SK-N-MC (cell line): Measurements from ENCODE around the gene CEBPE.

ENCODE experiments used
- DNase-seq: peaks from one replicate; pipeline ENCODE4 v3.0.0-alpha.2; 2011; ENCODE audit warnings: low read depth, low spot score
- H3K27ac ChIP-seq: fragments of 200-600 bp; sonication (generic); 2 replicates; pipeline ENCODE4 v1.5.1; 2016; ENCODE audit warnings: mixed run types
- H3K36me3 ChIP-seq: fragments of 200-600 bp; sonication (generic); 2 replicates; pipeline ENCODE4 v1.6.1; 2017; ENCODE audit warnings: antibody characterized with exemption, low read length, mixed read lengths; ENCODE audit not compliant: insufficient read depth
- H3K4me3 ChIP-seq: fragments of 200-600 bp; sonication (generic); 2 replicates; pipeline ENCODE4 v1.5.1; 2016
- H3K9ac ChIP-seq: fragments of 200-600 bp; sonication (generic); 2 replicates; pipeline ENCODE4 v1.8.0; 2017; ENCODE audit warnings: mixed run types, mixed read lengths; ENCODE audit not compliant: insufficient read length
- H3K9me3 ChIP-seq: fragments of 200-600 bp; sonication (generic); 2 replicates; pipeline ENCODE4 v1.6.1; 2017; ENCODE audit warnings: low read depth, mild to moderate bottlenecking, antibody characterized with exemption, low read length, moderate library complexity, mixed read lengths
- EZH2 ChIP-seq: fragments of 200-600 bp; sonication (generic); IDR thresholded peaks from one replicate; pipeline ENCODE4 v1.6.1; 2017; ENCODE audit warnings: antibody characterized with exemption
- FOXP2 ChIP-seq: optimal IDR thresholded peaks from 2 replicates; pipeline ENCODE3; 2011; ENCODE audit warnings: mild to moderate bottlenecking, moderate library complexity; ENCODE audit not compliant: insufficient read depth; ENCODE audit errors: extremely low read length, control extremely low read depth
- POLR2AphosphoS5 ChIP-seq: IDR thresholded peaks from 2 replicates; pipeline ENCODE4 v1.6.1; 2012; ENCODE audit warnings: mild to moderate bottlenecking, low read depth, low read length, borderline replicate concordance

The CEBPE gene

DNA sequence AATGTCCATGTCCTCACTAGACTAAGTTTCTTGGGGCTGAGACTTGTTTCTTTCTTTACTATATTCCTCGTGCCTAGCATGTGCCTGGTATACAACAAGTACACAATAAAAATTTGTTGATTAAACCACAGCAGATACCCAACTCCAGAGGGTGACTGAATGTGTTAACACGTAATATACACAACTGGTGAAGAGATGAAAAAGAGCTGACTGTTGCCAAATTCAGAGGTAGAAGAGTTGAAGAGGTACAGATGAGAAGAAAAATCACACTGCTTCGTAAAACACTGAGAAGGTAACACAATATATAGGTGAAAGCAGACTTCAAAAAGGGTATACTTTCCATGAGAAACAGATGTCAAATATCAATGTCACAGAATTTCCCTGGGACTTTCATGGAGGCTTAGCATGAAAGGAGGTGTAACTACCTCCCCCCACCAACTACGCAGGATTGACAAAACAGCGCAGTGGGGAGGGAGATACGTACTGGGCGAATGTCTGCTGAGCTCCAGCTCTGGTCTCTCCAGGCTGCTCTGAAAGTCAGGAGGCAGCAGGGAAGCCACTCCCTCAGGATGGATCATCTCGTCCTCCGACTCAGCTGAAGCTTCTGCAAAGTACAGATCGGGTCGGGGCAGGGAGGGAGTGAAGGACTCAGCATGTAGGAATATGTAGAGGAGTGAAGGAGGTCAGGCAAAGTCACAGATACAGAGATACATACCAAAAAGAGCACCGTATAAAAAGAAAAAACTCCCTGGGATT is 29.4 kb downstream of the CEBPE start:
- Histone ChIP-seq H3K9ac (no peak overlapping the region), H3K9me3 (no peaks in the 10 kb centered on the region), H3K4me3 (no peak overlapping the region), H3K27ac (no peak overlapping the region), H3K36me3 (peaks cover 86% of the 10 kb centered on the region)
- TF ChIP-seq FOXP2 (no peak), EZH2 (no peak)
- DNase-seq = no peak

DNA sequence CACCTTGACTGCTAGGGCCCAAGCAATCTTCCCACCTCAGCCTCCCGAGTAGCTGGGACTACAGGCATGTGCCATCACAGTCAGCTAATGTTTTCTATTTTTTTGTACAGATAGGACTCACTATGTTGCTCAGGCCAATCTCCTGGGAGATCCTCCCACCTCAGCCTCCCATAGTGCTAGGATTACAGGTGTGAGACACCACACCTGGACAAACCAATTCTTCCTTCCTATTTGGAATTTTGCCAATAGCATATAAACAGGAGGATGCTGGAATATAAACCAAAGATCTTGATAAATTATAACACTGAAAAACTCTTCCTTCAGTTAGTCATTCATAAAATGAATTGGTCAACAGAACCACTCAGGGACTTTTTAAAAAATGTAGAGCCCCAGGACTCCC is 32.5 kb downstream of the CEBPE start:
- no peak for DNase-seq
- no peaks in the 10 kb centered on the region for H3K9me3 ChIP-seq
- peaks cover 96% of the 10 kb centered on the region for H3K36me3 ChIP-seq
- no peak for TF ChIP-seq FOXP2
- no peak for TF ChIP-seq POLR2AphosphoS5
- no peak for TF ChIP-seq EZH2
- H3K9ac ChIP-seq = no peak overlapping the region
- H3K4me3 ChIP-seq = no peak overlapping the region
- no peak overlapping the region for H3K27ac ChIP-seq

DNA sequence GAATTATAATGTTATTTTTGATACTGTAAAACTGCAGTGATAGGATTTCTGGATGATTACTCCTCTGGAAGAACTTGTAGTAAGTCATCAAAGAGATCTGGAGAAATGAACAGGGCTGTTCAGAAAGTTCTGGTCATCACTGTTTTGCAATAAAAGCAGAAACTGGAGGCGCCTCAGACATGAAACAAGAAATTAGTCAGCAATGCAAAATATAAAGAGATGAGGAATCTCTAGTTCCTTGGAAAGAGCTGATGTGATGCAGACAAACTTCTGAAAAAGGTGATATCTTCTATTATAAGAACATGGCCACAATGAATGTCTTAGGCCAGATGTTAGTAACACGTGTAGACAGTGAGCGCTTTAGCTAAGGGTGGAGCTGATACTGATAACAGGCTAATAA is 33.6 kb downstream of the CEBPE start:
- DNase-seq = no peak
- no peak overlapping the region for H3K27ac ChIP-seq
- H3K9ac ChIP-seq = no peak overlapping the region
- no peak for TF ChIP-seq FOXP2
- no peak for TF ChIP-seq EZH2
- TF ChIP-seq POLR2AphosphoS5 = no peak
- H3K9me3 ChIP-seq = no peaks in the 10 kb centered on the region
- peaks cover 97% of the 10 kb centered on the region for H3K36me3 ChIP-seq
- H3K4me3 ChIP-seq = no peak overlapping the region

DNA sequence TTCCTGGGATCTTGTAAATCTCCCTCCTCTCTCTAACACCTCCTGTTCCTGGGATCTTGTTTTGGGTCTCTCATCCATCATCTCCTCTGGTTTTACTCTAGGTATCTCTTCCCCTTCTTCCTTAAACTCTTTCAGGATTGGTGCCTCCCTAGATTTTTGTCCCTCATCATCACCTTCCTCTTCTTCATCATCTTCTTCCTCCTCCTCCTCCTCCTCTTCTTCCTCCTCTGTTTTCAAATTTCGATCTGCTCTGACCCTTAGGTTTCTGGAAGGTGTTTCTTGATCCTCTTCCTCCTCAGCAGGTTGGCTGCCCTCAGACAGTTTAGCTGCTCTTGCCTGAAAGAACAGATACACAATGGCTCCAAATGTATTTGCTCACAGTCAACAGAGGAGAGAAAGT is 38.6 kb downstream of the CEBPE start:
- DNase-seq = no peak
- H3K4me3 ChIP-seq = no peak overlapping the region
- H3K36me3 ChIP-seq = peaks cover 97% of the 10 kb centered on the region
- no peak for TF ChIP-seq EZH2
- no peak for TF ChIP-seq POLR2AphosphoS5
- TF ChIP-seq FOXP2 = no peak
- no peak overlapping the region for H3K27ac ChIP-seq
- no peak overlapping the region for H3K9ac ChIP-seq
- no peaks in the 10 kb centered on the region for H3K9me3 ChIP-seq

DNA sequence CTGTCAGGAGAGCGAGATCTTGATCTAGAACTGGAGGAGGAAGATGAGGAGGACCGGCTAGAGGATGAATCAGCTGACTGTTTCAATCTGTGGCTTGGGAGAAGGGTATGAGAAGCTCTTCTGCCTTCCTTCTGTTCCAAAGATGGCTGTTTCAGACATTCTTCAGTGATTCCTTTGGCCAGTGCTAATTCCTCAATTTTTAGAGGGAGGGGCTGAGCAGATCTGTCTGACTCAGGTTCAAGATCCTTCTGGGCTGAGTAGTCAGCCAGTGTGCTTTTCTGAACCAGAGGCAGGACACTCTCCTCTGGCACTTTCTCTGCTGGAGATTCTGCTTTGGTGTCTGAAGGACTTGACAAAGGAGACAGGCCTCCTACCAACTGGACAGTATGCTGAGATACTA is 39.3 kb downstream of the CEBPE start:
- Histone ChIP-seq H3K27ac (no peak overlapping the region), H3K4me3 (no peak overlapping the region), H3K9ac (no peak overlapping the region), H3K9me3 (no peaks in the 10 kb centered on the region), H3K36me3 (peaks cover 97% of the 10 kb centered on the region)
- DNase-seq = no peak
- TF ChIP-seq FOXP2 (no peak), POLR2AphosphoS5 (no peak), EZH2 (no peak)

DNA sequence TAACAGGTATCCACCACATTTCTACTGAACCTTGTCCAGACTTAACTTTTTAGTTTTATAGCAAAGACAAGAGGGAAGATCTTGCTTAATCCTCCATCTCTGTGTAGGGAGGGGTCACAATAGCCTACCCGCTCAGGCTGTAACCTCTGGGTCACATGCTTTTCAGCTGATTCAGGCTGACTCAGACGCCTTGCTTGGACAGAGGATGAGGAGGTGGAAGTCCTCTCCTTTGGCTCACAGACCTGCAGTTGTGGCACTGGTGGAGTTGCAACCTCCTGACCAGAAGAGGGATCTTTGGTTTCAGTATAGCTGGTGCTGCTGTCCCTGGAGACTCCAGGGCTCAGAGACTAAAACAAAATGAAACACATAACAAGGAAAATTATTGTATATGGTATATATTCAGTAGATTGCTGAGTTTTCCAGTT is 40.4 kb downstream of the CEBPE start:
- H3K4me3 ChIP-seq = no peak overlapping the region
- H3K36me3 ChIP-seq = peaks cover 96% of the 10 kb centered on the region
- H3K9ac ChIP-seq = no peak overlapping the region
- no peak for DNase-seq
- TF ChIP-seq EZH2 = no peak
- no peak for TF ChIP-seq FOXP2
- no peak for TF ChIP-seq POLR2AphosphoS5
- no peaks in the 10 kb centered on the region for H3K9me3 ChIP-seq
- no peak overlapping the region for H3K27ac ChIP-seq

DNA sequence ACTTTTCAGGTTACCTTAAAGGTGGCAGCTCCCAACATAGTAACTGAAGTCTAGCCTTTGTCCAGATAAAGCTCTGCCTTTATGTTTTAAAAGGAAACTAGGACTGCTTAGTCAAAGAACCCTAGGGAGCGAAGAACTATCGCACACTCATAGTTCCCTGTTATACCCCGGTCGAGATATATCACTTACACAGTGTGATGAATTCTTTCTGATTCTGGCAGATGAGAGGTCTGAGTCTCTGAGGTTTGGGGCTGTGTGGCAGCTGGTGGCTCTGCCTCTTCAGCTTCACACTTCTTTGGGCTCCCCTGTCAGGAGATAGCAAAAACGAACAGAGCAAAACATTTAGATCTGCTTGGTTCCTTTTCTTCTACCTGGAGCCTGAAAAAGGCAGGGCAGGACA is 41.1 kb downstream of the CEBPE start:
- Histone ChIP-seq H3K27ac (no peak overlapping the region; the same call in 1 of the 2 replicates), H3K9me3 (no peaks in the 10 kb centered on the region), H3K36me3 (peaks cover 96% of the 10 kb centered on the region), H3K9ac (no peak overlapping the region), H3K4me3 (no peak overlapping the region)
- TF ChIP-seq POLR2AphosphoS5 = no peak
- TF ChIP-seq FOXP2 = no peak
- TF ChIP-seq EZH2 = no peak
- no peak for DNase-seq

DNA sequence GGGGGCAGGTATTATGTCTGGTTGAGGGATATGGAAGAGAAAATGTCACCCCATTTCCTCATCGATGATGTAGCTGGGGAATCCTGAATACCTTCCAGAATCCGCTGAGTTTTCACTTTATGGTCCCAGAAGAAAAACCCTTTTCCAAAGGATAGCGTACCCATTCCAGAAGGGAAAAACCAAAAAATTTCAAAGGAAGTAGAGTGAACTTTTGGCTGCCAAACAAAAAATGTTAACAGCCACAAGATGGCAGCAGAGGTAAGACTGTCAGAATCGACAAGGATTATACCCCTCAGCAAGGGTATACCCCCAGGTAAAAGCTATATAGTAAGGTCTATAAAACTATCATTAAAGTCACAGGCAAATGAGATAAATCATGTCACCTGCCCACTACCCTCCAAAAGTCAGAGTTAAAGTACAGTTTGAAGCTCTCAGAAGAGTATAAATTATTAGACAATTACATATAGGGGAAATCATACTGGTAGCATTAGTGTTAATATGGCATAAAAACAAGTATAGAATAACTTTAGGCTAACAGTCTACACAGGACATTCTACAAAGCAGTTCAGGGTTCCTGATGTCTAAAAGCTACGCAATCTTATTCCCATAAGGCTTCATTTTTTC is 42.2 kb downstream of the CEBPE start:
- TF ChIP-seq POLR2AphosphoS5 (no peak), FOXP2 (no peak), EZH2 (no peak)

More for the DNA sequence above, 42.2 kb downstream of the CEBPE start:
- H3K9ac ChIP-seq = no peak overlapping the region
- peaks cover 98% of the 10 kb centered on the region for H3K36me3 ChIP-seq
- no peak overlapping the region for H3K4me3 ChIP-seq
- H3K27ac ChIP-seq = peak overlapping the region; percentile 17; the same call in 1 of the 2 replicates
- H3K9me3 ChIP-seq = no peaks in the 10 kb centered on the region
- DNase-seq = no peak
